ENCODE measurements around the gene SLC48A1.

DNA sequence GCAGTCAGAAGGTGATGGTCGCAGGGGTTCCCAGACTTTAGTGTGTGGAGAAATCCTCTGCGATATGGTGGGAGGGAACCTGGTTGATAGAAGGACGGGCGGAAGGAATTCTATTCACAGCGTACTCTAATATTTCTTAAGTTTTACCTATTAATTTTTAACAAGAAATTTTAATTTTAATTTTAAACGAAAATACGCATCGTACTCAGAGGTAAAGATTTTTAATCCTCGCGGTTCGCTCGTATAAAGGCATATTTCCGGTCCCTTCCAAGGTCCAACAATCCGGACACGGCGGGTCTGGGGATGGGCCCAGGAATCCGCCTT is 338 bp upstream of the SLC48A1 start:
- TF ChIP-seq, protein P1, sequence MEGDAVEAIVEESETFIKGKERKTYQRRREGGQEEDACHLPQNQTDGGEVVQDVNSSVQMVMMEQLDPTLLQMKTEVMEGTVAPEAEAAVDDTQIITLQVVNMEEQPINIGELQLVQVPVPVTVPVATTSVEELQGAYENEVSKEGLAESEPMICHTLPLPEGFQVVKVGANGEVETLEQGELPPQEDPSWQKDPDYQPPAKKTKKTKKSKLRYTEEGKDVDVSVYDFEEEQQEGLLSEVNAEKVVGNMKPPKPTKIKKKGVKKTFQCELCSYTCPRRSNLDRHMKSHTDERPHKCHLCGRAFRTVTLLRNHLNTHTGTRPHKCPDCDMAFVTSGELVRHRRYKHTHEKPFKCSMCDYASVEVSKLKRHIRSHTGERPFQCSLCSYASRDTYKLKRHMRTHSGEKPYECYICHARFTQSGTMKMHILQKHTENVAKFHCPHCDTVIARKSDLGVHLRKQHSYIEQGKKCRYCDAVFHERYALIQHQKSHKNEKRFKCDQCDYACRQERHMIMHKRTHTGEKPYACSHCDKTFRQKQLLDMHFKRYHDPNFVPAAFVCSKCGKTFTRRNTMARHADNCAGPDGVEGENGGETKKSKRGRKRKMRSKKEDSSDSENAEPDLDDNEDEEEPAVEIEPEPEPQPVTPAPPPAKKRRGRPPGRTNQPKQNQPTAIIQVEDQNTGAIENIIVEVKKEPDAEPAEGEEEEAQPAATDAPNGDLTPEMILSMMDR (optimal IDR thresholded peaks at IDR 0.05 in 1 of 3, IDR thresholded peaks at IDR 0.05 in 1 of 3, conservative IDR thresholded peaks at IDR 0.05 in 1 of 3; ENCODE audit: extremely low read depth in 1 of 3, insufficient read depth in 2 of 3, low read length in 3 of 3) = no peak
- no peak for TF ChIP-seq EZH2 (IDR thresholded peaks at IDR 0.05; ENCODE audit: low read length)
